Stomach smooth muscle (tissue), 2 donors: ENCODE data around the gene MZT2A.
A peak's percentile ranks its signal among the peaks of the same experiment; 100 is the strongest.
"Not testable (repeated sequence)": the region's sequence is repeated elsewhere in the genome, so short reads cannot be mapped to it uniquely, and the experiment has no call there.

Experiments used
- H3K27ac ChIP-seq: one replicate; pipeline ENCODE4 v1.7.0; 2013; ENCODE audit warnings: mild to moderate bottlenecking, low read length, inconsistent platforms
- H3K27me3 ChIP-seq, 2 donors: one replicate each; pipeline ENCODE4 v1.7.0; 2013; ENCODE audit warnings: low read length in 2 of 2; ENCODE audit not compliant: insufficient read depth in 2 of 2, control insufficient read depth in 1 of 2
- H3K36me3 ChIP-seq, 2 donors: one replicate each; pipeline ENCODE4 v1.7.0; 2013; ENCODE audit warnings: low read length in 2 of 2; ENCODE audit not compliant: control insufficient read depth in 2 of 2, insufficient read depth in 2 of 2
- H3K4me1 ChIP-seq: one replicate; pipeline ENCODE4 v1.7.0; 2013; ENCODE audit warnings: low read length; ENCODE audit not compliant: control insufficient read depth, insufficient read depth
- H3K4me3 ChIP-seq, 2 donors: one replicate each; pipeline ENCODE4 v1.7.0; 2013; ENCODE audit warnings: low read length in 2 of 2
- H3K9ac ChIP-seq, 2 donors: one replicate each; pipeline ENCODE4 v1.7.0; 2013; ENCODE audit warnings: low read length in 2 of 2, mild to moderate bottlenecking in 1 of 2
- H3K9me3 ChIP-seq, 2 donors: one replicate each; pipeline ENCODE4 v1.7.0; 2013; ENCODE audit warnings: low read length in 2 of 2; ENCODE audit not compliant: control insufficient read depth in 2 of 2
- donor health status: healthy.
- donor health status: Pancreatic carcinoma.

MZT2A gene, protein sequence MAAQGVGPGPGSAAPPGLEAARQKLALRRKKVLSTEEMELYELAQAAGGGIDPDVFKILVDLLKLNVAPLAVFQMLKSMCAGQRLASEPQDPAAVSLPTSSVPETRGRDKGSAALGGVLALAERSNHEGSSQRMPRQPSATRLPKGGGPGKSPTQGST

DNA sequence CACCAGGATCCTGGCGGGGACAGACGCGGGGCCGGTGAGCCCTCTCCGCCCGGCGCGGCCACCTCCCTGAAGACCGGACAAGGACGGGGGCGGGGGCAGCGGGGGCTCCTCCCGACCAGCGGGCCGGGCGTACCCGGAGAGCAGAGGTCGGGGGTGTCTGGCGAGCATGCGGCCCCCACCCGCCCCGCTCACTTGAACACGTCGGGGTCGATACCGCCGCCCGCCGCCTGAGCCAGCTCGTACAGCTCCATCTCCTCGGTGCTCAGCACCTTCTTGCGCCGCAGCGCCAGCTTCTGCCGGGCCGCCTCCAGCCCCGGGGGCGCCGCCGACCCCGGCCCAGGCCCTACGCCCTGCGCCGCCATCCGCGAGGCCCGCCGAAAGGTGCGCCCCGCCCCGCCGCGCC lies at the start of gene MZT2A:
TSS of gene MZT2A (minus strand) at position 383 of the 403 bp plus-strand sequence. CDS start at position 362, 21 bp downstream.
- H3K9ac ChIP-seq: peak within 1 kb of the TSS; percentile 89 to 94
- peaks cover 23% of the 10 kb centered on the region for H3K4me1 ChIP-seq
- not testable (repeated sequence) for H3K36me3 ChIP-seq, H3K27me3 ChIP-seq, H3K9me3 ChIP-seq
- H3K4me3 ChIP-seq: peak within 1 kb of the TSS; percentile 88 to 95
- peak within 1 kb of the TSS; percentile 66 for H3K27ac ChIP-seq

DNA sequence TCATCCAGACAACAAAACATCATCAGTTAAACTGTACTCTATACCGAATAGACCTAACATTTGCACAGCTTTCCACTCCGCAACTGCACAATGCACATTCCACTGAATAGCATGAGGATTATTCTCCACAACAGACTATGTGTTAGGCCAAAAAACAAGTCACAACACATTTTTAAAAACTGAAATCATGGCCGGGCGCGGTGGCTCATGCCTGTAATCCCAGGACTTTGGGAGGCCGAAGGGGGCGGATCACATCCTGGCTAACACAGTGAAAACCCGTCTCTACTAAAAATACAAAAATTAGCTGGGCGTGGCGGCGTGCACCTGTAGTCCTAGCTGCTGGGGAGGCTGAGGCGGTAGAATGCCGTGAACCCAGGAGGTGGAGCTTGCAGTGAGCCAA lies 46.7 kb upstream of the MZT2A start:
- H3K36me3 ChIP-seq: not testable (repeated sequence)

DNA sequence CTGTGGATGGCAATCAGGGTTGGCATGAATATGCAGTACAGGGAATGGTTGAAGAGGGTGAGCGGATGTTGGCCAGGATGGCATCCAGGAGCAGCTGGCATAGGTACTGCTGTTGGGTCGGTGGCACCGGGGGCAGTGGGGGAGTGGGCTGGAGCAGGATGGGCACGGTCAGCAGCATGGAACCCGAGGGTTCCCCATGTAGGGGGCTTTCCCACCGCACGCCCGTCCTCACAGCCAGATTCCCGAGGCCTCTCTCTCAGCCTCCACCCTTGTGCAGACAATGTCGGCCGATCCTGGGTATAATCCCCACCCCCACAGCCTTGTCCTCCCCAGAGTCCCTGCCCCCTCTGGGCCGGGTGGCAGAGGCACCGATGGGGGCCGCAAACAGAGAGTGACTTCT lies 44.6 kb upstream of the MZT2A start:
- H3K36me3 ChIP-seq, H3K9ac ChIP-seq, H3K4me1 ChIP-seq, H3K4me3 ChIP-seq, H3K27ac ChIP-seq, H3K9me3 ChIP-seq, H3K27me3 ChIP-seq: not testable (repeated sequence)

More for the DNA sequence above, 46.7 kb upstream of the MZT2A start:
- H3K27me3 ChIP-seq, H3K4me3 ChIP-seq, H3K4me1 ChIP-seq, H3K27ac ChIP-seq, H3K9me3 ChIP-seq, H3K9ac ChIP-seq: not testable (repeated sequence)

DNA sequence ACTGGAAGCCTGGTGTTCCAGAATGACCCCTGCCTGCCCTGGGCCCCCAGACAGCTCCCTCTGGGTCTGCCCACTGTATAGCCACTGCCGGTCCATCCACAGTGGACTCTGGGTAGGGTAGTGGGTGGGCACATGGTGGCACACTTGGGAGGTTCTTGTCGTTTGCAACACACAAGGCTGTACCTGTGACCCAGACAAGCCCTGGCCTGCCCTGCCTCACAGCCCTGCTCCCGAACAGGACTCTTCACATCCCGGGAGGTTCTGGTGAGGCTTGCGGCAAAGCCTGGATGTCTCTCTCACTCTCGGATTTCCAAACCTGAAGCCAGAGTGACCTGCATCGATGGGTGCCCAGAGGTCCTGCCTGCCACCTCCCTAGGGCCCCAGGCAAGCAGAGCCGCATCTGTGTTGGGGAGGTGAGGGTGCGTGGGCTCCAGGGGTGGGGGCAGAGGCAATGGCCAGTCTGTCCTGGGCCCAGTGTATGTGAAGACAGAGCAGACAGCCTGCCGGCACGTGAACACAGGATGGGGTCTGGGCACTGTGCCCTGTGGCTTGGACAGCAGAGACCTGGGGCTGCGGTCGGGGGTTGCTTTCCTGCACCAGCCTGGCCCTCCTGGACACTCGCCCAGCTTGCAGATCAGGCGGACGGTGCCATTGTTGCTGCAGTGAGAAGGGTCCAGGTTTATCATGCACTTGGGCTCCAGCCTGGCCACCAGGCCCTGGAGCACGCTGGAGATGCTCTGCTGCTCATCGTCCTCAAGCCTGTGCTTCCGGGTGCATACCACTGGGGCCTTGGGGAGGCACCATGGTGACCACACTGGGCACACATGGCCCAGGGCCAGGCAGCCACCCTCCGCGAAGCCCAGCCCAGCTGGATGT lies 44.0 kb upstream of the MZT2A start:
- H3K9ac ChIP-seq, H3K27me3 ChIP-seq, H3K4me3 ChIP-seq, H3K27ac ChIP-seq, H3K36me3 ChIP-seq, H3K4me1 ChIP-seq, H3K9me3 ChIP-seq: not testable (repeated sequence)

DNA sequence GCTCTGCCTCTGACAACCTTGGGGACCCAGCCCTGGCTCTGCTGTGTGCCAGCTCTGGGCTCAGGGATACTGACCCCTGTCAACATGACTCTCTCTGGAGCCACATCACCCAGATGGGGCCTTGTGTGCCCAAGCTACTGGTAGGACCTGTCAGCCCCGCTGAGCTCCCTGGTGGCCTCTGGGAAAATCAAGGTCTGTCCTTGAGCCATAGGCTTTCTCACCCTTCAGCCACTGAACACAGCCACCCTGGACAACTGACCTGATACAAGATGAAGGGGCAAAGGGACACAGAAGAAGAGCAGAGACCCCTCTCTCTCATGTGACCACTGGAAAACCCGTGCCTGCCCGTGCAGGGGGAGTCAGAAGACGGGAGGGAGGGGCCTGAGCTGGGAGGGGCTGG lies 43.3 kb upstream of the MZT2A start:
- no peak overlapping the region for H3K9ac ChIP-seq
- H3K27me3 ChIP-seq: no peaks in the 10 kb centered on the region
- no peak overlapping the region for H3K27ac ChIP-seq

DNA sequence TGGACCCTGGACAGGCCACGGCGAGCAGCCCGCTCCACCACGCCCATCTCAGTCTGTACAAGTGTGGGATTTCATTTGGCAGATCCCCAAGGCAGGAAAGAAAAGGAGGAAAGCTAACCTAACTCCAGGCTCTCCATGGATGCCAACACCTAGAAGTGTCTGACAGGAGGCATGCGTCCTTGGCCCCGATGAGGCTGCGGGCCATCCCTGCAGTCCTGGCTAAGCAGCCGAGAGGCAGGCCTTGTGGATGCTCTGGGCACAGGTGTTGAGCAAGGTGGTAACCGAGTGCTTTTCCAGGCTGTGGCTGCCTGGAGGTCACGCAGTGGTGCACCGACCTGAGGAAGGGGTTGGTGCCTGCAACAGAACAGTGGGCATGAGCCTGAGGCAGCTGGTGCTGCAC lies 42.8 kb upstream of the MZT2A start:
- not testable (repeated sequence) for H3K4me1 ChIP-seq, H3K27ac ChIP-seq, H3K36me3 ChIP-seq, H3K27me3 ChIP-seq, H3K9me3 ChIP-seq, H3K4me3 ChIP-seq, H3K9ac ChIP-seq

More for the DNA sequence above, 43.3 kb upstream of the MZT2A start:
- Histone ChIP-seq H3K4me3 (no peak overlapping the region), H3K4me1 (no peaks in the 10 kb centered on the region), H3K36me3 (no peaks in the 10 kb centered on the region), H3K9me3 (no peaks in the 10 kb centered on the region)

DNA sequence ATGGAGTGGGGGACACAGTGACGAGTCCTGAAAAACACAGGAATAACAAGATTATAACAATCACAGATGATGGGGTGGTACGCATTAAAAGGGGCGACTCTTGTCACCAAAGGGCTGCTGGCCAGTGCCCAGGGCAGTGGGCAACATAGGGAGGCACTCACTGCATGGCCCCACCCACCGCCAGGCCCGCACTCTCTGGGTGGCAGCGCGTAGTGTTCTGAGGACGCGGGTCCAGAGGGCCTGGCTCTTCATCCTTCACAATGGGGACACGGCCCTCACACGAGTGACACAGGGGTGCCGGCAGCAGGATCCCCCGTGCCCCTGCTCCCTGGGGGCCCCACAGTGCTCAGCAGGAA lies 42.1 kb upstream of the MZT2A start:
- H3K9ac ChIP-seq, H3K27ac ChIP-seq: not testable (repeated sequence)

DNA sequence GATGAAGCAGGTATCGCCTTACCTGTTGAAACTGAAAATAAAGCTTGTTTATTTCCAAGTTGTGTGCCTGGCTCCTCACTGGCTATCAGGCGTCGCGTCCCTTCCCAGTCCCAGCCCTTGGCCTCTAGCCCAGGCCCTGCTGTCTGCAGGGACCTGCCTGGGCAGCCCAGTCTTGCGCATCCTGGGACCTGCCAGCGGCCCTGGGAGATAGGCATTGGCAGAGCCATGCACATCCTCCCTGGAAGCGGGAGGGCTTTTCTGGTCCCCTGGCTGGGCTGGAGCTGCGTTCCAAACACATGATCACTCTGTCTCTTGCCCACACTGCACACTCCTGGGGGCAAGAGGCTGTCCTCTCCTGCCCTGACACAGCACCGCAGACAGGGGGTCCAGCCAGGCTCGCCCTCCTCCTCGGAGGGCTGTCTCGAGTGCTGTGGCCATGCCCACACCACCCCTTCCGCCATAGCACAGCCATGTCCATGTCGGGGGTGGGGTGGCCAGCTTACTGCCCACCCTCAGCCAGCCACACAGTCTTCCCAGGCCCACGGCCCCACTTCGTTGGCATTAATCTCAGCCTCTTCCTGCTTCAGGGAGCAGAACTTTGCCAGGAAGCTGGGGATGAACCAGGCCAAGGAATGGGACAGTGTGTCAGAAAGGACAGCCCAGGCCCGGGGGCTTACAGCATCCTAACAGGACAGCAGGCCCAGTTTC lies 41.6 kb upstream of the MZT2A start:
- not testable (repeated sequence) for H3K27ac ChIP-seq, H3K36me3 ChIP-seq, H3K9me3 ChIP-seq

More for the DNA sequence above, 42.1 kb upstream of the MZT2A start:
- H3K27me3 ChIP-seq, H3K9me3 ChIP-seq, H3K4me1 ChIP-seq, H3K4me3 ChIP-seq, H3K36me3 ChIP-seq: not testable (repeated sequence)

DNA sequence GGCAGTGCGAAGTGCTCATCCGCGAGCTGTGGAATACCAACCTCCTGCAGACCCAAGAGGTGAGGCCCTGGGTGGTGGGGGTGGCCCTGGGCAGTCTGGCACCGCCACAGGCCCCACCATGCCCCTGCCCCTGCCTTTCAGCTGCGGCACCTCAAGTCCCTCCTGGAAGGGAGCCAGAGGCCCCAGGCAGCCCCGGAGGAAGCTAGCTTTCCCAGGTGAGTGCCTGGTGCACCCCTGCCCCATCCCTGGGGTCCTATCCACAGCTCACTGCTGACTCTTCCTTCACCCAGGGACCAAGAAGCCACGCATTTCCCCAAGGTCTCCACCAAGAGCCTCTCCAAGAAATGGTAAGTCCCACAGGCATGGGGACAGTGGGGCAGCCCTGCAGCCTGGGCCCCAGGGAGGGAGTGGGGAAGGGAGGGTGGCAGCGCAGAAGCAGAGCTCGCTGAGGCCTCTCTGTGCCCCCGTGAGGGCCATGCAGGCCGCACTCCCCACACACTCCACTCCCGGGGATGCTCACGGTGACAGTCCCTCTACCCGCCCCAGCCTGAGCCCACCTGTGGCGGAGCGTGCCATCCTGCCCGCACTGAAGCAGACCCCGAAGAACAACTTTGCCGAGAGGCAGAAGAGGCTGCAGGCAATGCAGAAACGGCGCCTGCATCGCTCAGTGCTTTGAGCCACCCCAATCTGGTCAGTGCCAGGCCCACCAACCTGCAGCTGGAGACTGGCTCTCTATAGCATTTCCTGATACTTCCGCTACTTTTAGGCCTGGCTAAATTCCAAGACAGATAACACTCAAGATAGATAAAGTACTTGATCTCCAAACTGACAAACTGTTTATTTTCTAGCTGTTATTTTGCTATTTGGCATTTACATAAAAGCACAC lies 40.8 kb upstream of the MZT2A start:
- H3K36me3 ChIP-seq, H3K9ac ChIP-seq, H3K9me3 ChIP-seq, H3K27me3 ChIP-seq, H3K4me1 ChIP-seq, H3K27ac ChIP-seq, H3K4me3 ChIP-seq: not testable (repeated sequence)

More for the DNA sequence above, 41.6 kb upstream of the MZT2A start:
- not testable (repeated sequence) for H3K4me3 ChIP-seq, H3K9ac ChIP-seq, H3K27me3 ChIP-seq, H3K4me1 ChIP-seq

DNA sequence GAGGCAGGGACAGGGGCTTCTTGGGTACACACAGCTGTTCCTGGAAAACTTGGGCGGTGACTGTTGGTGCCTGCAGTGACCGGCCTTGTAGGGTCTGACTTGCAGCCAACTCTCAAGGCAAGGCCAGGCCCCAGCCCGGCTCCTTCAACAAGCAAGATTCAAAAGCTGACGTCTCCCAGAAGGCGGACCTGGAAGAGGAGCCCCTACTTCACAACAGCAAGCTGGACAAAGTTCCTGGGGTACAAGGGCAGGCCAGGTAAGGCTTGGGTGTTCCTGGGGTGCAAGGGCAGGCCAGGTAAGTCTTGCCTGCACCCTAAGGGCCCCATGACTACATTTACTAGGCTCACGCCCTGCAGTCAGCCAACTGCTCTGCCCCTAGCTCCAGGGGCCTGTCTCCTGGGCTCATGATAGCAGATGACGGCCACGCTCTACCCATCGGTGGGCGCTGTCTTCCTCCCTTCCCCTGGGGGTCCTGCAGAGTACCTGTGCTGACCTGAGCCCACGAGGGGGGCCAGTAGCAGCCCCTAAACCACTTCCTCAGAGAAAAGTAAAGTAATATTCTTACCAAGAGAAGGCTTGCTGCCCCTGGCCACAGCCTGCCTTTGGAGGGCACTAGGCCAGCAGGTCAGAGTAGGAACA lies 39.5 kb upstream of the MZT2A start:
- not testable (repeated sequence) for H3K9me3 ChIP-seq, H3K36me3 ChIP-seq, H3K4me1 ChIP-seq, H3K27ac ChIP-seq, H3K27me3 ChIP-seq, H3K4me3 ChIP-seq, H3K9ac ChIP-seq
